NCI-H1105 treated with DMSO at 0.1 percent for 48 hours (cell line): ENCODE measurements around the gene MORC1.

Experiments
- DNase-seq: peaks from one replicate; lab custom pipeline; 2025; lab: John Stamatoyannopoulos, UW

MORC1 gene

DNA sequence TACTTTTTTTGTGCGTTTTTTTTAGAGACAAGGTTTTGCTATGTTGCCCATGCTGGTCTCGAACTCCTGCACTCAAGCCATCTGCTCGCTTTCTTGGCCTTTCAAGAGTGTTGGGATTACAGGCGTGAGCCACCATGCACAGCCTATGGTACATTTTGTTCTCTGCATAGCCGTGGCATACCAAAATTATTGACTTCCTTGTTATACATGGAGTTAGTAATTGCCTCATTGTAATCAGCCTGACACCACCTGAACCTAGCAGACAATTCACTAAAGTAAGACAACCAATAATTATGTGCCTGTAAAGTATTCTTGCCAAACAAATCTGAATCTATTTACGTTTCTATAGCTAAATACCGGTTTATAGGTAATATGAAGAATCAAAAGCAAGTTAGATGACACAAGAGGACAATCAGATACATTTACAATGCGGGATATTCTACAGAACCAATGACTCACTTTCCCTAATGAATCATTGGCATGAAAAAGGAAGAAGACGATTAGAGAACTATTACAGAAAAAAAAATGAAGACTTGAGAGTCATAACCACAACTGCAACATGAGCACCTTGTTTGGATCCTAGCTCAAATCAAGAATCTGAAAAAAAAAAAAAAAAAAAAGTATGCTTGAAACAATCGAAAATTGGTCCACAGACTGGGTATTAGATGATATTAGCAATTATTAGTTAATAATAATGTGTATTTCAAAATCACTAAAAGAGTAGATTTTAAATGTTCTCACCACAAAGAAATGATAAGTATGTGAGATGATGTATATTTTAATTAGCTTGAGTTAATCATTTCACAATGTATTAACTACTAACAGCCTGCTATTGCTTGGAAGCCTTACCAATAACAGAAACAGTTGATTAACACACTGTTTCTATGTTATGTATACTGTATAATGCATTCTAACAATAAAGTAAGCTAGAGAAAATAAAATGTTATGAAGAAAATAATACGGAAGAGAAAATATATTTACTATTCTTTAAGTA lies 171.3 kb downstream of the MORC1 start:
- no peak for DNase-seq

- no peak for DNase-seq
Measured at GRCh38 chr3:108940568-108941263, 177.2 kb downstream of the MORC1 start.

DNA sequence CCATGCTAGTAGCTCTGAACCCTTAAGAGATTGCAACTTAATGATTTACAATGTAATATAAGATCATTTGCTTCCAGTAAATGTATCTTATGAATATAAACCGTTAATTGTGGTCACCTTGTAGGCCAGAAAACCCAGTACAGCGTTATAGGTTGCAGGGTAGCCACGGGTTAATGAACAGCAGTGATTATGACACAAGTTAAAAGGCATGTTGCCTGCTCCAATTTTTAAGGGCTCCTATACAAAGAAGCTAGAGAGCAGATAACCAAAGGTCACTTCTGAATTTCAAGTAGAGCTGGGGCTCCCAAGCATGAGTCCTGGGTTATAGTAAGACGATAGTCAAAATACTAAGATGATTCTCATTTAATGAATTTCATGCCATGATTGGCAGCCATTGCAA lies 177.8 kb downstream of the MORC1 start:
- no peak for DNase-seq

DNA sequence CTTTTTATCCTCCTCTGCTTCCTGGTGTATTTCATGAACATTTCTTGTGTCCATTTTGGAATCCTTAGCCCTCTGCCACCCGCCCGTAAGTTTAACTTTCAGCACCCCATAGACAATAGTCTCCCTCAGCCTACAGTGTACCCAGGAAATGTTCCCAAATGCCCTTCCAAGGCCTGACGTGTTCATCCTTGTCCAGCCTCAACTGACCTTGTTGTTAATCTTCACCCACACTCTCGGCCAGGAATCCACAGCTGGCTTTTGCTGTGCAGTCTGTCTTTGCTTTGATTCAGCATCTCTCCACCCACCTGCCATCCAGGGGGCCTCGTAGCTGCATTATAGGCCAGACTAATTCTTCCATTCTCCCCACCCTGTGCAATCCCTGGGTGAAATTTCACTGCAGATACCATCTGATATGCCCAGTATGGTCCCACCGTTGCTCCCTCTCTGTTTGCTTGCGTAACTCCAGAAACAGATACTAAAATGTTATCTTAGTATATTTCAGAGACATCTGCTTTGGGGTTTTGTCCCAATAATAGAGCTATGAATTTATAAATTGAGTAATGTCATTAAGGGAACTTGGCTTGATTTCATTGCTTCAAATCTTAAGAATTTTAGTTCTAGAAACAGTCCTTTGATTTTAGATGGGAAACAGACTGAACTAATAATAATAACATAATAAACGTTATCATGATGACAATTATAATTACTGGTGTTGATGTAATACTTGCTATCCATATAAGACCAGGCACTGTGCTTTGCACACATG lies 180.8 kb downstream of the MORC1 start:
- no peak for DNase-seq

DNA sequence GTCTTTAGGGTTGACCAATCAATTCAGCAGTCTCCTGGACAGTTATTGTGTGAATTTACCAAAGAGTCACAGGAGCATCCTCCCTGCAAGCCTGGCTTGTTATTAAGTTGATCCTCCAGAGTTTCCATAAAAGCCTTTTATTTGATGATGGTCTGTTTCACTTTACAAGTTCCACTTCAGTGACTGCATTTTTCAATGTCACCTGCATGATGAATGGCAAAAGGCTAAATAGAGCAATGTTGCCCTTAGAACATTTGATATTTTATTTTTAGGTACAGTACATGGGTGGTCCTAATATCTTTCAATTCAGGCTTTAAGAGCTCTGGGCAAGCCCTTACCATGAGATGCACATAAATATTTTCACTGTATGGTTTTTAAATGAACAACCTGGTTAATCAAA lies 186.9 kb downstream of the MORC1 start:
- DNase-seq, result peak; percentile 20

DNA sequence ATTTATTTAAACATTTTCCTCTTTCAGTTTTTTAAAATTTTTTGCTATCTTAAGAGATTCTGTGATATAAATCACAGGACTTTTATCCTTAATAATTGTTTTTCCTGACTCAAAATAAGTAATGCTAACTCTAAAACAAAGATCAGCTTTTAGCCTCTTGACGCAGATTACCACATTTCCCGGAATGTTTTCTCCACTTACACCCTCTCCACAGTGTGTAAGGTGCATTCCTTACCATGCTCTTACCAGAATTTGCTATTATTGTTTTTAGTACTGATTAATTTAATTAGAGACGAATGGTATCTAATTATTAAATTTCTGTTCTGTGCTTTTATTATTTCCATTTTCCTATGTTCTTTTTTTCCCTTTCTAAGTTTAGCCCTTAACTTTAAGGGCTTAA lies 199.1 kb downstream of the MORC1 start:
- no peak for DNase-seq

DNA sequence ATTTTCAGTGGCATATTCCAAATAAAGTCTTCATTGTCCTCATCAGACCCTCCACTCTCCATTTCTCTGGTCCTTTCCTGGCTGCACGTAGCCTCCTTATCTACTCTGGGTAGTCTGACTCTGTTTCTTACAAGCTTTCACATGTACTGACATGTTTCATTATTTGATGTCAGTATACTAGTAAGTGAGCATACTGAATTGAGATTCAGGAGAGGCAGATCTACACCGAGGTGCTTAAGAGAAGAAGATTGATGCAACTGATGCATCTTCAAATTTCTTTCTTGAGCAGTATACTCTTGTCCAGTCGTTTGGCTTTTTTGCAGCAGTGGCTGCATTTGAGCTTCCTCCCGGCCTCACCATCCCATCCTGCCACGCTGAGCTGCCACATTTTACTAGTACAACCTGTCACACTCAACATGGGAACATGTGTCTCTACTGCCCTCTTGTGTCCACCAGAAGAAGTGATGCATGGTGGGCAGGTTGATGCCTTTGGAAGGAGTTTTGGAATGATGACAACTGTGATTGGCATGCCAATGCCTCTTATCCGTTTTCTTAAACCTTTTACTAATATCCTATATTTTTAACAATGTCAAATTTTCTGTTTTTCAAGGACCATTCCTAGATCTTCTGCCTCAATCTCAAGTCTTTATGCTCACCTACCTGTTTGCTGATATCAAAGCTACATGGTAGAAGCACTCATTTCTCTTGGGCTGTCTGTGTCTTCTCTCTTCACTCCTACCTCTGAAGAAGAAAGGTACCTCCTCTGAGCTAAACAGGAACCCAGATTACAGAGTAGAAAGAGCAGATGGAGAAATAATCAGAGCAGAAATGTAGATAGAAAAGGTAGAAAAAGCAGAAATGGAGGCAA lies 202.9 kb downstream of the MORC1 start:
- DNase-seq, result peak; percentile 75

DNA sequence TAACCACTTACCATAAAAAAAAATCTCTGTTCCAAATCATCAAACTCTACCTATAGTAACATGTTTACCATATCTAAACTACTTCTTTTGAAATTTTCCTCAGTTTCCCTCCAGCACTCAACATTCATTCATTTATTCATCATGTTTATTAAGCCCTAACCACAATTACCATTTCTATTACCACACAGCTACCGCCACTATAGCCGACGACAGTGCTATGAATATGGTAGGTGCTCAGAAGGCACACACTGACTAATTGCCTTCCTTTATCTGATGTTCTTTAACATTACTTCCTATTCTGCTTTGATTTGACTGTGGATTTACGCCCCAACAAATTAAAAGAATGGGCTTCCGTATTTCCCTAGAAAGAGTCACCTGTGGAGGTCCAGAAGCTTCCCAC lies 208.1 kb downstream of the MORC1 start:
- no peak for DNase-seq
